Tibial nerve (tissue), 4 donors: ENCODE measurements around the gene SLC39A13.

Experiments used
- EP300 ChIP-seq, 2 donors: sonication (generic); formaldehyde crosslinking; IDR thresholded peaks; one replicate each; pipeline ENCODE4 v1.6.1; 2017; ENCODE audit warnings: antibody characterized with exemption in 2 of 2, mild to moderate bottlenecking in 1 of 2
- POLR2A ChIP-seq, 2 donors: fragments of 450-650 bp; IDR thresholded peaks; one replicate each; pipeline ENCODE4 v1.6.1; 2017; ENCODE audit warnings: antibody characterized with exemption in 2 of 2, mild to moderate bottlenecking in 2 of 2, moderate library complexity in 2 of 2
- TF ChIP-seq, protein P1 (sequence below), 5 experiments: fragments of 200-600 bp in 3 of 5; fragments of 450-650 bp in 2 of 5; sonication (generic) in 3 of 5; IDR thresholded peaks; one replicate each; pipeline ENCODE4 v1.5.1; 2016 to 2019; ENCODE audit warnings: antibody characterized with exemption in 5 of 5, mild to moderate bottlenecking in 3 of 5, moderate library complexity in 2 of 5

DNA sequence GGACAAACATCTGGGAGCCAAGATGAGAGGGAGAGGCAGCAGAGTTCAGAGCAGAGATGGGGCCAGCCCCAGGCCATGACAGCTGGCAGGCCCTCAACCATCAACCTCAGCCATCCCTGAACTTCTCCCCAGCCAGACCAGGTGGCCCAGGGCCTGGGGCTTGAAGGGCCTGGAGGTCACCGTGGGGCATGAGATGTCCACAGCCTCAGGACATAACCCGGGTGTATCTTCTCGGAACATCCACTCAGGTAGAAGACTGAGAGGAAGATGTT is 12.4 kb upstream of the SLC39A13 start:
- no peak for TF ChIP-seq POLR2A (IDR thresholded peaks at IDR 0.05)
- TF ChIP-seq, protein P1, sequence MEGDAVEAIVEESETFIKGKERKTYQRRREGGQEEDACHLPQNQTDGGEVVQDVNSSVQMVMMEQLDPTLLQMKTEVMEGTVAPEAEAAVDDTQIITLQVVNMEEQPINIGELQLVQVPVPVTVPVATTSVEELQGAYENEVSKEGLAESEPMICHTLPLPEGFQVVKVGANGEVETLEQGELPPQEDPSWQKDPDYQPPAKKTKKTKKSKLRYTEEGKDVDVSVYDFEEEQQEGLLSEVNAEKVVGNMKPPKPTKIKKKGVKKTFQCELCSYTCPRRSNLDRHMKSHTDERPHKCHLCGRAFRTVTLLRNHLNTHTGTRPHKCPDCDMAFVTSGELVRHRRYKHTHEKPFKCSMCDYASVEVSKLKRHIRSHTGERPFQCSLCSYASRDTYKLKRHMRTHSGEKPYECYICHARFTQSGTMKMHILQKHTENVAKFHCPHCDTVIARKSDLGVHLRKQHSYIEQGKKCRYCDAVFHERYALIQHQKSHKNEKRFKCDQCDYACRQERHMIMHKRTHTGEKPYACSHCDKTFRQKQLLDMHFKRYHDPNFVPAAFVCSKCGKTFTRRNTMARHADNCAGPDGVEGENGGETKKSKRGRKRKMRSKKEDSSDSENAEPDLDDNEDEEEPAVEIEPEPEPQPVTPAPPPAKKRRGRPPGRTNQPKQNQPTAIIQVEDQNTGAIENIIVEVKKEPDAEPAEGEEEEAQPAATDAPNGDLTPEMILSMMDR (IDR thresholded peaks at IDR 0.05): no peak
- TF ChIP-seq EP300 (IDR thresholded peaks at IDR 0.05): no peak
